Stimulated activated CD4-positive, alpha-beta T cell treated with anti-CD3 and anti-CD28 coated beads, TNF-alpha, amount 100 ng/mL, for 24 hours (primary cell): ENCODE data around the gene ABCA6.
"Not testable (repeated sequence)": the region's sequence is repeated elsewhere in the genome, so short reads cannot be mapped to it uniquely, and the experiment has no call there.

Experiments used
- DNase-seq, 3 experiments: peaks; one replicate each; pipeline ENCODE4 v3.0.0-alpha.2; 2020; ENCODE audit warnings: low read depth in 3 of 3

ABCA6 gene

GRCh38 chr17:69141431-69142174 is at the start of gene ABCA6:
TSS of gene ABCA6 (minus strand) at chr17:69141895. CDS start at chr17:69140703, 1,192 bp downstream.
- no peak for DNase-seq

GRCh38 chr17:69188796-69189195 is 47.1 kb upstream of the ABCA6 start:
- DNase-seq = no peak

- no peak for DNase-seq
Measured at GRCh38 chr17:69188064-69188463, 46.4 kb upstream of the ABCA6 start.

GRCh38 chr17:69187294-69187693 is 45.6 kb upstream of the ABCA6 start:
- no peak for DNase-seq

- DNase-seq = no peak
Measured at GRCh38 chr17:69179227-69179952, 37.7 kb upstream of the ABCA6 start.

GRCh38 chr17:69176457-69176795 is 34.7 kb upstream of the ABCA6 start:
- DNase-seq = no peak

- no peak for DNase-seq
Measured at GRCh38 chr17:69175625-69176456, 34.1 kb upstream of the ABCA6 start.

GRCh38 chr17:69175262-69175624 is 33.5 kb upstream of the ABCA6 start:
- no peak for DNase-seq

GRCh38 chr17:69173118-69173517 is 31.4 kb upstream of the ABCA6 start:
- DNase-seq = no peak

GRCh38 chr17:69170377-69170776 is 28.7 kb upstream of the ABCA6 start:
- DNase-seq = no peak

GRCh38 chr17:69168642-69169041 is 26.9 kb upstream of the ABCA6 start:
- DNase-seq = not testable (repeated sequence)

- DNase-seq = no peak
Measured at GRCh38 chr17:69166957-69167356, 25.3 kb upstream of the ABCA6 start.

GRCh38 chr17:69164206-69164605 is 22.5 kb upstream of the ABCA6 start:
- no peak for DNase-seq

- no peak for DNase-seq
Measured at GRCh38 chr17:69159418-69159817, 17.7 kb upstream of the ABCA6 start.

GRCh38 chr17:69154267-69154666 is 12.6 kb upstream of the ABCA6 start:
- DNase-seq = no peak

- DNase-seq = no peak
Measured at GRCh38 chr17:69150333-69150732, 8.6 kb upstream of the ABCA6 start.

GRCh38 chr17:69147460-69147859 is 5.8 kb upstream of the ABCA6 start:
- no peak for DNase-seq

GRCh38 chr17:69144331-69145255 is 2.9 kb upstream of the ABCA6 start:
- no peak for DNase-seq

GRCh38 chr17:69143683-69144231 is 2.1 kb upstream of the ABCA6 start:
- DNase-seq = no peak

GRCh38 chr17:69143151-69143550 is 1.5 kb upstream of the ABCA6 start:
- DNase-seq = no peak

GRCh38 chr17:69142175-69142802 is 594 bp upstream of the ABCA6 start:
- no peak for DNase-seq
